GM21367 (cell line): ENCODE data around the gene CDC42BPA.
"Not testable (repeated sequence)": the region's sequence is repeated elsewhere in the genome, so short reads cannot be mapped to it uniquely, and the experiment has no call there.

Experiments used
- ATAC-seq: cut with Tn5 transposase; IDR thresholded peaks from one replicate; pipeline ENCODE4 v1.9.1; 2021; ENCODE audit not compliant: unreplicated experiment

Gene CDC42BPA

DNA sequence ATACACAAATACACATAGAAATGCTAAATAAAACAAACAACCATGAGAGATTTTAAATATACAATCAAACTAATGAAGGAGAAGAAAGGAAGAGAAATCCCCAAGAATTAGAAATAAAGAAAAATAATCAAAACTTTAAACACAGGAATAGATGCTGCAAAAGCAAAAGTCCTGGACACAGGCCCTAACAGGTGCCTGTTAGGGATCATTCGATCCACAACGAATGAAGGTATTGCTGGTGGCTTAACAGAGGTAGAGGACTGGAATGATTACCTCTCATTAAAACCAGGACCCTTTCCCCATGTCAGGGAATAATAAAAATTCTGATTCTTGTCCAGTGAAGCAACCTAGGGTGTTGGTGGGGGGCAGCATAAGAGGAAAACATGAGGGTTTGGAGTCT is 56.8 kb downstream of the CDC42BPA start:
- ATAC-seq, result no peak

DNA sequence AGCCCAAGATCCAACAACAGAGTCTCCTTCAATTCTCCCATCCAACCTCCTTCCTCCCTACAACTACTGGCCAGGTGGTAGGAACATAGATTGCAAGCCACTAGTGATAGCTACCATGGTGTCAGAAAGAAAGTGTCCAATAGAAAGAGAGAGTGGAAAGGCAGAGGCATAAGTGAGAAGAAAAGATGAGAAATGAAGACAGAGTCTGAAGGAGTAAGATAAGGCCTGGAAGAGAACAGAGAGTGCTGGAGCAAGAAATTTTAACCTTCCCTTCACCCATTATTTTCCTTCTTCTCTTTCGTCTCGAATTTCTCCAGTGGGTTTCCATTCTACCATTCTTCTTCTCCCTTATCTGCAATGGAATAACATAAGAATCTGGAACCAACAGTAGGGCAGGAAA is 57.9 kb downstream of the CDC42BPA start:
- no peak for ATAC-seq

- ATAC-seq, result no peak
Measured at GRCh38 chr1:227257964-227258363, 60.3 kb downstream of the CDC42BPA start.

DNA sequence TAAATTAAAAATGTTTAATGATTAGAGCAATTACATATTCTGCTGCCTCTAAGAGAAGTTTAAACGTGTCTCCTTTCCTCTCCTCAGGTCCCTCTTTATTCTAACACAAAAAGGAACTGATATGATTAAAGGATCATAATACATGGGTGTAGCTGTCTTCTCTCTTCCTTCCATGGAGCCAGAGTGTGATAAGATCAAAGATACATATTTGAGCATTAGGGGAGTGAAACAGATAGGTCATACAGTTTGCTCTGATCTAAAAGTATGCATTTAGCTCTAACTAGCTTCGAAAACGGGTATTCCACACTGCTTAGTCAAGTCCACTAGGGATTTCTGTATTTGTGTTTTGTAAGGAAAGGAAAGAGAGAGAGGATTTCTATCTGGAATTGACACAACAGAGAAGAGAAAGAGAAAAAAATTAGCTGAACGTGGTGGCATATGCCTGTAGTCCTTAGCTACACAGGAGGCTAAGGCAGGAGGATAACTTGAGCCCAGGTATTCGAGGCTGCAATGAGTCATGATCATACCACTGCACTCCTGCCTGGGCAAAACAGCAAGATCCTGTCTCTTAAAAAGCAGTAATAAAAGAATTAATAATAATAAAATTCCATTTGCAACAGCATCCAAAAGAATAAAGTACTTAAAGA is 63.1 kb downstream of the CDC42BPA start:
- ATAC-seq, result no peak

GRCh38 chr1:227253065-227253464 is 65.2 kb downstream of the CDC42BPA start:
- ATAC-seq, result no peak

- no peak for ATAC-seq
Measured at GRCh38 chr1:227245613-227246320, 72.5 kb downstream of the CDC42BPA start.

- ATAC-seq, result no peak
Measured at GRCh38 chr1:227244339-227245118, 73.8 kb downstream of the CDC42BPA start.

DNA sequence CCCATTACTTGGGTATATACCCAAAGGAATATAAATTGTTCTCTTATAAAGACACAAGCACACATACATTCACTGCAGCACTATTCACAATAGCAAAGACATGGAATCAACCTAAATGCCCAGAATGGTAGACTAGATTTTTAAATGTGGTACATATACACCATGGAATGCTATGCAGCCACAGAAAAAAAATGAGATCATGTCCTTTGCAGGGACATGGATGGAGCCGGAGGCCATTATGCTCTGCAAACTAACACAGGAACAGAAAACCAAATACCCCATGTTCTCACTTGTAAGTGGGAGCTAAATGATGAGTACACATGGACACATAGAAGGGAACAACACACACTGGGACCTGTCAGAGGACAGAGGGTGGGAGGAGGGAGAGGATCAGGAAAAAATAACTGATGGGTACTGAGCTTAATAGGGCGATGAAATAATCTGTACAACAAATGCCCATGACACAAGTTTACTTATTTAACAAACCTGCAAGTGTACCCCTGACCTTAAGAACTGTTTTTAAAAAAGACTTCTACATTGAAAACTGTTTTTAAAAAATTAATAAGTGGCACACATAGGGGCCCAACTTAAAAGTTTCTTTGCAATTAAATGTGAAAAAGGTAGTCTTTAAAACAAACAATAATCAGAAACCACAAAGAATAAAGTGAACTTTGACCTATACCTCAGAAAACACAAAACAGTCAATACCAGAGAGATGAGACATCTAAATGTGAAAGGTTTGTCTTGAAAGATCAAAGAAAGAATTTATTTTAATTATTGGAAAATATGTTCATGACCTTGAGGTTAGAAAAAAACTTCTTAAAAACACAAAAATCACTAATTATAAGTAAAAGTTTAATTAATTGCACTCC is 75.2 kb downstream of the CDC42BPA start:
- no peak for ATAC-seq

DNA sequence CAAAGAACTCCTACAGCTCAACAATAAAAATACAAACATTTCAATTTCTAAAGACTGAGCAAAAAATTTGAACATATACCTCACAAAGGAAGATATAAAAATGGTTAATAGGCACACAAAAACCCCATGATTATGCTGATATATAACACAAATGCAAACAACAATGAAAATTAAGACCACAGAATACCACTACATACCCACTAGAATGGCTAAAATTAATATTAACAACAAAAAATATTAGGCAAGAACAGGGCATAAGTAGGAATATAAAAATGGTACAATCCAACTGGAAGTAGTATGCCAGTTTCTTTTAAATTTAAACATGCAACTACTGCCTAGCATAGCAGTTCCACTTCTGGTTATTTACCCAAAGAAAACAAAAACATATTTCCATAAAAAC is 77.3 kb downstream of the CDC42BPA start:
- no peak for ATAC-seq

GRCh38 chr1:227234998-227235405 is 83.3 kb downstream of the CDC42BPA start:
- peak; percentile 60 for ATAC-seq

DNA sequence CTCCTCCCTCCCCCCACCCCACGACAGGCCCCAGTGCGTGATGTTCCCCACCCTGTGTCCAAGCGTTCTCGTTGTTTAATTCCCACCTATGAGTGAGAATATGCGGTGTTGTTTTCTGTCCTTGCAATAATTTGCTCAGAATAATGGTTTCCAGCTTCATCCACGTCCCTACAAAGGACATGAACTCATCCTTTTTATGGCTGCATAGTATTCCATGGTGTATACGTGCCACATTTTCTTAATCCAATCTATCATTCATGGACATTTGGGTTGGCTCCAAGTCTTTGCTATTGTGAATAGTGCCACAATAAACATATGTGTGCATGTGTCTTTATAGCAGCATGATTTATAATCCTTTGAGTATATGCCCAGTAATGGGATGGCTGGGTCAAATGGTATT is 87.2 kb downstream of the CDC42BPA start:
- ATAC-seq, result not testable (repeated sequence)

DNA sequence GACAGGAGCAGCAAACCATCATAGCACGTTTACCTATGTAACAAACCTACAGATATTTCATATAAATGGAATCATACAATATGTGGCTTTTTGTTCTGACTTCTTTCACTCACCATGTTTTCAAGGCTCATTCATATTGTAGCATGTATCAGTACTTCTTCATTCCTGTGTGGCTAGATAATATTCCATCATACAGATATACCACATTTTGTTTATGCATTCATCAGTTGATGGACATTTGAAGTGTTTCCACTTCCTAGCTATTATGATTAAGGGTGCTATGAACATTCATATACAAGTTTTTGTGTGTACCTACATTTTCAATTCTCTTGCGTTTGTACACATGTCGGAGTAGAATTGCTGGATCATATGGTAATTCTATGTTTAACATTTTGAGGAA is 90.1 kb downstream of the CDC42BPA start:
- no peak for ATAC-seq

GRCh38 chr1:227227761-227228160 is 90.5 kb downstream of the CDC42BPA start:
- no peak for ATAC-seq

DNA sequence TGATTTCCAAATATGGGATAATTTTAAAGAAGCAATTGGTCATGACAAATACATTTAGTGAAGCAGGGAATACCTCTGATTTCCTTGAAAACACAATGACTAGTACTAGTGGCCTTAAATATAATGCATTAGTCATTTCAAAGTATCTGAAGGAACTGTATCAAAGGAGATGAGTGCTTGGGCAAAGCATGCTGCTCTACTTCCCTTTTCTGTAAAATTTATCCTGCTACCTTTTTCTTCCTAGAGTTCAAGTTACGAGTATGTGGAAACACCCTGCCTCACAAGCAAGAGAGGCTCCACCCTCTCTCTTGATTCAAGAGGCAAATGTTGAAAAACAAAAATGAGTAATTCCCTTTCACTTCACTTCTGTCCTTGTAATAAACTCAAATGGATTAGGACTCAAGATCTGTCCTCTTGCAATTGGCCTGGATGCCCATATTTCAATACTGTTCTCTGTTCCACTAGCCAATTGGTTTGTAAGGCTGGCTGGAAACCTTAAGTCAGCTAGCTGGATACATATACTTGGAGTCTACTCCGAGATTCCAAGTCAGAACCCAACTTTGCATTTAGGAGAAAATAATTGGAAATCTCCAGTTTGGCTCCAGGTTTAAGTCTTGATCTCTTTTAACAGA is 92.5 kb downstream of the CDC42BPA start:
- ATAC-seq, result no peak

- no peak for ATAC-seq
Measured at GRCh38 chr1:227223171-227223806, 95.0 kb downstream of the CDC42BPA start.

DNA sequence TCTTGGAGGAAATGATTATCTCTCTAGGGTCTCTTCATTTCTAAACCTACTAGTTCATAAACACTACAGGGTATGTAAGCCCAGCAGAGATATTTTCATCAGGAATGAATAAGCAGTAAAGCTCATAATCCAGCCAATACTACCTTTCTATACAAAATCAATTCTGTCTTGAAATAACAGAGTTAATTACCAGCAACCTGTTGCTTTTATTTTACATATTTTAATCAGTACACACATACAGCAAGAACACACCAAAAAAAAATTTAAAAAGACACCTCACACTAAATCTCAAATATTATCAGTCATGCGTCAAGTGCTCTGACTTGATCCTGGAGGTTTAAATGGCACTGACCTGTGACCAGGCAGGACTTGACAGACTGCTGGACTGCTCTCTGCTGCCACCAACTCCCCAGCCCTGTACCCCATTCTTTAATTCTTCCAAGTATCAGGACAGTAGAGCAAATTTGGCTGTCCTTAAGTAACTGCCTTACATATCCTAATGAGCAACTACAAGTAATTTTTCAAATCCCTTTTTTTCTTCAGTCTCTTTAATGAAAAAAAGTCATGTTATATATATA is 98.5 kb downstream of the CDC42BPA start:
- ATAC-seq, result no peak

DNA sequence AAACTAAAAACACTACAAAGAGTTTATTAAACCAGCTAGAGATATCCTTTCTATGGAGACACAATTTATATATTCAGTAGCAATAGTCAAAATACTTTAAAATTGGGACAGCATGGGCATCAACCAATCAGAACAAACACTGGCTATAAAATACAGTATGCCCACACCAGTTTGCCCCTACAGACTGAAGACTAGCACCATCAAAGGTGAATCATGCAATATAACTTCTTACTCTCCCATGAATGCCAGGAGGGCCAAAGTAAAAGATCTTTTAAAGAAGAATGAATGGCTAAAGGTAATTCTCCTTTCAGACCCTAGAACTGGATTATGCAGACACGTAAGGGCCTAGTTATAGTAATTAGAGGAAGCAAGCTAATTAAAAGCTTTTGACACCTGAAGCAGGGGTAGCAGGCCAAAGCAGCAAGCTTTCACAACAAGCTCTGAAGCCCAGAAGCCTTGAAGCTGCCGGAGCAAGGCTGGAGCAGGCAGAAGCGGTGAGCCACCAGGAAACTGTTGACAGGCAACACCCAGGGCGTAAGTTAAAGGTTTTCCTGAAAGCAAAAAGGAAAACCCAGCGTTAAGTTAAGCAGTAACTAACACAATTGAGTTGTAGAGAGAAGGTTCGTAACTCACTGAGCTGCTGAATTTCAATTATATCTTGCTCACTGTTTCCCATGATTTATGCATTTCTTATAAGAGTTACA is 99.3 kb downstream of the CDC42BPA start:
- ATAC-seq, result no peak

DNA sequence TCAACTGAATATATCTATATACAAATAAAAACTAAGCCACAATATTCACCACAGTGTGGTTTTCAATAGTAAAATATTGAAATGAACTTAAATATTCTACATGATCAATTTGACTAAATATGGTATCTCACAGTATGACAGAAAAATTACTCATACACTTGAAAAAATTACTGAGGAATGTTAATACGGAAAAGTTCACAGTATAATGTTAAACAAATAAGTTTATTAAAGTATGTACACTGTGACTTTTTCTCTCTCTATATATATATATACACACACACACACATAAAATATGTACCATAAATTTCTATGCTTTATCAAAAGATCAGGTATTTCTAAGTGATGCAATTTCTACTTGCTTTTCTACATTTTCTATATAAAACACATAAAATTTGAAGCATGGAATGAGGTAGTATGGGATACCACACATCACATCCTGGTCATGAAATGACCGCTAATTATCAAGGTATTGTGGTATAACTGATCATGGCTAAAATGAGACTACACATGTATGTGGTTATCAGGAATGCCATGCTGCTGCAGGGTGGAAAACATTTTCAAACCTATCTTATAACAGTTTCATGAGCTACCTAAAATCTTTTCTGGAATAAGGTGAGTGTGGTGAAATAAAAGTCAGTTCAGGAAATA is 102.3 kb downstream of the CDC42BPA start:
- ATAC-seq, result no peak

DNA sequence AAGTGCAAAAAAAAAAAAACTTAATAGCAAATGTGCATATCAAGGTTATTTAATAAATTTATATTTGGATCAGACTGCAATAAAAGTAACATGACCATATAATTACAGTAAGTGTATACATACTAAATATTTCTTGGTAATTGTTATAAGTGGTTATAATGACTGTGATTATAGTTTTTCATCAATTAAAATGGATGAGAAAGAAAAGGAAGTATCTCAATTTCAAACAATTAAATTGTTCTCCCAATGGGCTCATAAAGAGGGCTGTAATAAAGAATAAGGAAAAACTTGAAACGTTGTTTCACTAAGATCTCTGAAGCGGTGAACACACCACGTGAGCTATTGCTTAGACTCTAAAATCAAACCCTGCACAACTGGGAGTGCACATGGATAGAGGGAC is 104.1 kb downstream of the CDC42BPA start:
- ATAC-seq, result no peak
